HG03342 (cell line): ENCODE data around the gene RBSN.

Source experiments
- ATAC-seq: cut with Tn5 transposase; IDR thresholded peaks from one replicate; pipeline ENCODE4 v1.9.1; 2021; ENCODE audit warnings: mild to moderate bottlenecking, moderate library complexity; ENCODE audit not compliant: unreplicated experiment

The RBSN gene

DNA sequence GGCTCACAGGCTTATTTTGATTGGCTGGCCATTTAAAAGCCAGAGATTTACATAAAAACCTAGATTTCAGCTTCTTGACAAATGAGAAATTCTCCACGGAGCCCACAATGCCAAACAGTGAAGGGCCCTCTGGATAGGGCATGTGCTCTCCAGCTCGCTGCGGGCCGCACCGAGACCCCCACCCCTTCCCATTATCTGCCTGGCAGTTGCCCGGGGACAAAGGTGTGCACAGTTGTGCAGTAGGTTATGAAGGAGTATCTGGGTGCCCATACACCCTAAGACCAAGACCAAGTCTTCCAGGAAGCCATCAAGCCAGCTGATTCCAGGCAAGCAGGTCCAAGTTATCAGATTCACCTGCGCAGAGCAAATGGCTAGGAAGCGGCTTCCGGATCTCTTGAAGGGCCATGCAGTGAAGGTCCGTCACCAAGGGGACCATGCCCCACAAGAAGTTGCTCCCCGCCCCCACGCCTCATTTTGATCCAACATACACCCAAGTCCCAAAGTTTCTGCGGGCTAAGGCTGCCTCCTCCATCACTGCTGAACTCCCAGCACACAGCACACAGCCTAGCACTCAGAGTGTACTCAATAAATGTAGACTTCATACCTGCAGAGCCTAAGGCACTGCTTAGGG lies 35.2 kb downstream of the RBSN start:
- no peak for ATAC-seq

- ATAC-seq = no peak
Observed at GRCh38 chr3:15063238-15063637, 35.7 kb downstream of the RBSN start.

DNA sequence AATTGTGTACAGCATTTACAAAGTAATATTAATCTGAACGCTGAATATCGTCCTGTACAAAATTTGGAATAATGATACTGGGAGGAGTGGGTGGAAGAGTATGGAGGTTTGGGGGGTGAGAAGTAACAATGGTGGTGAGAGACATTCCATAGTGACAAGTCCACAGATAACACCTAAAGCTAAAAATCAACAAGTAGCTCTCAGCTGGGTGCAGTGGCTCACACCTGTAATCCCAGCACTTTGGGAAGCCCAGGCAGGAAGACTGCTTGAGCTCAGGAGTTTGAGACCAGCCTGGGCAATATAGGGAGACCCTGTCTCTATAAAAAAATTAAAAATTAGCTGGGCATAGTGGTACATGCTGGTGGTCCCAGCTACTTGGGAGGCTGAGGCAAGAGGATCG lies 38.9 kb downstream of the RBSN start:
- no peak for ATAC-seq

DNA sequence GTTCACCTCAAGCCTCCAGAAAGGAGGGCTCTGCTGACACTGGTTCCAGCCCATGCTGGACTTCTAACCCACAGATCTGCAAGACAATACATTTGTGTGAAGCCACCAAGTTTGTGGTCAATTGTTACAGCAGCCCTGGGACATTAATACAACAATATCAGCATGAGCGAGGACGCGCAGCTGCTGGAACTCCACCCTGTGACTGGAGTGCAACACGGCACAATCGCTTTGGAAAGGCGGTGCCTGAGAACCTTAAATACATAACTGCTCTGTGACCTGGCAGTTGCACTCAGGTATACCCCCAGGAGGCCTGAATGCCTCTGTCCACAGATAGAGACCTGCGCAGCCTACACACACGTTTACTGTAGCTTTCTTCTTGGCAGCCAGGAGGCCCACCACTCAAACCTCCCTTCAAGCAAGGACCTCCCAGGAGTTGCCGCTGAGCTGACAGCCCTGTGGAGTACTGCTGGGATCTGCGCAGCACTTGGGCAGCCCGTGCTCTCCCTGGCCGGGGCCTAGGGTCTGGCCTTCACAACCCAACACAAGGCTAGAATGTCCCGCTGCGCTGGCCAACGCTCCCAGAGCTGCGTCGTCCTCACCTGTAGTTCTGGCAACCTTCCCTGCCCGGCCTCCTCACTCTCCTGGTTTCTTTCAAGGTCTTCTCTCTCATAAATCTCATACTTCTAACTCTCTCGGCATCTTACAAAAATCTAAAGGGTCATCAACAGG lies 42.1 kb downstream of the RBSN start:
- ATAC-seq = no peak

- ATAC-seq = peak; percentile 52
Observed at GRCh38 chr3:15055019-15055557, 43.9 kb downstream of the RBSN start.

DNA sequence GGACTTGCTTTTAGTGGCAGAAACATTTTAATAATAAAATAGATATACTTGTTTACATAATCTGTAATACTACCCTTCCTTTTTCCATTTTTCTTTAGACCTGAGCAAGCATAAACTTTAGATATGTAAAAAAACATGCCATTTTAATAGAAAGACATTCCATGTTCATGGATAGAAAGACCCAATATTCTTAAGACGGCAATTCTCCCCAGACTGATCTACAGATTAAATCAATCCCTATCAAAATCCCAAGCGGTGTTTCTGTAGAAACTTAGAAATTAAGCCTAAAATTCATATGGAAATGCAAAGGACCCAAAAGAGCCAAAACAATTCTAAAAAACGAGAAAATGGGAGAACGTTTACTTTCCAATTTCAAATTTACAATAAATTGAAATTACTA lies 45.4 kb downstream of the RBSN start:
- no peak for ATAC-seq

DNA sequence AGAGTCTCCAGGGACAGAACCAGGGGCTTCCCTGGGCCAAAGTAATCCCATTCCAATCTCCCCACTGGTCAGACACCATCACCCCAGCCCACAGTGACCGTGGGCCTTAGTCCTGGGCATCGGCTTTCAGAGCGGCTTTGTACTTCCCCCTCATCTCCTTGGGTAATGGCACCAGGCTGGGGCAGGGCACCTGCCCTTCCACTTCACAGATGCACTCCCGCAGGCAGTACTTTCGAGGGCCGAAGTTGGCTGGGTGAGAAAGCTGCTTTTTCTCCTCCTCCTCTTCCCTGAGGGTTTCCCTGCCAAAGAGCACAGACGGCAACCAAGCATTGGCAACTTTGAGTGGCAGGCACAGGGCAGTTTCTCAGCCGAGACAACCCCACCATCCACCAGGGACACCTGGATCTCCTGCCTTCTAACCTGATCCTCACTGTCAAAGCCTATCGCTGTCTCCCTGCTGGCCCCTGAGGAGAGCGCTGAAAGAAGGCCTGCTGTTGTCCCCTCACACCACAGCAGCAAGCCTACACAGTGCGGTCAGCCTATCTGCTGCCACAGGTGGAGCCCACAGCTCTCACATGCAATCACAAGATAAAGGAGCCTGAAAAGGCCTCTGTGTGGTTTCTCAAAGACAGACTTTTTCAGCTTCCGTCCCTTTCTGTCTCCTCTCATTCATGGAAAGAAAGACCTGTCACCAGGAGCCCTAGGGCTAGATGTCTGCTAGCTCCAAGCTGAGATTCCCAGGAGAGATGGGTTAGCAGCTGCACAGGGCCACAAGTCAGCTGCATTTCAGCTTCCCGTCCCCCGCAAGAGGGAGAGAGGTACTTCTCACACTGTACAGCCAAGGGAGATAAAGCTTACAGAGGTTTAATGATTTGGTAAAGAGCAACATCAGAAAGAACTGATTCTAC lies 46.4 kb downstream of the RBSN start:
- no peak for ATAC-seq

DNA sequence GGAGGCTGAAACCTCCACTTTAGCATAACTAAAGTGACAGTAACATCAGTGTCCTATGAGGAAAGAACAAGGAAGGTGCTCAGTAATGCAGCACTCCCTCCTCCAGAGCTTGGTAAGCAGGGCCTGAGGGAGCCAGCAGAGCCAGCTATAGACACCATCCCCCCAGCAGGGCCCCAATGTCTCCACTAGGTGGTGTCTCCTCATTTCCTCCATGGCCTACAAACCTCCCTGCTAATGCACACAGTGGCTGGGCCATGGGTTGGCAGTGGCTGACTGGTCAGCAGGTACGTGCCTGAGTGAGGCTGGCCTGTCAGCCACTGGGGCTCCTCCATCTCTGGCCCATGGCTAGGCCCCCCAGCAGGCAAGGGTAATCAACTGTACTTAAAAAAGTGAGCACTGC lies 47.4 kb downstream of the RBSN start:
- peak; percentile 54 for ATAC-seq

DNA sequence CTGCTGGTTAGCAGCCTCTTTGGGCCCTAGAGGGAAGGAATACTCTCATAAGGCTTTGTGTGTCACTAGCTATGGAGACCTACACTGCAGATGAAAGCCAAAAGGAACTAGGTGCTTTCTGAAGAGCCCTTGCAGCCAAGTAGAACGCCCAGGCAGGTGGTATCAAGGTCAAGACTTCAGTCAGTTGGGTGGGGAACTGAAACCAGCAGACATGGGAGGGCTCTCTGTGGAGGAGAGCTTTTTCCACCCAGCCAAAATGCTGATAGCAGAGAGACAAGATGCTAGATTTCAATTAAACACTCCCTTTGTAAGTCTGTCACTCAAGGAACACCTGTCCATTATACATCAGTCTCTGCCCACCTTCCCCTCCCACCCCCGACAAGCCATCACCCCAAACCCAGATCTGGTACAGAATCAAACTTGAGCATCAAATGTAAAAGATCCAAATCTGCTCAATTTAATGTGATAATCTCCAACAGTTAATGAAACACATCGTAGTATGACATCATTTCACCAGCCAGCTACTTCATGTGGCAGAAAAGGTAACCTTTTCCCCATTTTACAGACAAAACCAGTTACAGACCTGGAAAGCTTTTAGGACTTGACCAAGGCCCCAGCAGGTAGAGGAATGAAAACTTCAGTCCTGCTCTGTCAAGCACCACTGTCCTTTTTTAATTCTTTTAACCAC lies 48.4 kb downstream of the RBSN start:
- ATAC-seq = peak; percentile 72

GRCh38 chr3:15049584-15049983 lies 49.4 kb downstream of the RBSN start:
- no peak for ATAC-seq

- ATAC-seq = no peak
Observed at GRCh38 chr3:15045667-15046066, 53.3 kb downstream of the RBSN start.

GRCh38 chr3:15044326-15044725 lies 54.6 kb downstream of the RBSN start:
- ATAC-seq = no peak

DNA sequence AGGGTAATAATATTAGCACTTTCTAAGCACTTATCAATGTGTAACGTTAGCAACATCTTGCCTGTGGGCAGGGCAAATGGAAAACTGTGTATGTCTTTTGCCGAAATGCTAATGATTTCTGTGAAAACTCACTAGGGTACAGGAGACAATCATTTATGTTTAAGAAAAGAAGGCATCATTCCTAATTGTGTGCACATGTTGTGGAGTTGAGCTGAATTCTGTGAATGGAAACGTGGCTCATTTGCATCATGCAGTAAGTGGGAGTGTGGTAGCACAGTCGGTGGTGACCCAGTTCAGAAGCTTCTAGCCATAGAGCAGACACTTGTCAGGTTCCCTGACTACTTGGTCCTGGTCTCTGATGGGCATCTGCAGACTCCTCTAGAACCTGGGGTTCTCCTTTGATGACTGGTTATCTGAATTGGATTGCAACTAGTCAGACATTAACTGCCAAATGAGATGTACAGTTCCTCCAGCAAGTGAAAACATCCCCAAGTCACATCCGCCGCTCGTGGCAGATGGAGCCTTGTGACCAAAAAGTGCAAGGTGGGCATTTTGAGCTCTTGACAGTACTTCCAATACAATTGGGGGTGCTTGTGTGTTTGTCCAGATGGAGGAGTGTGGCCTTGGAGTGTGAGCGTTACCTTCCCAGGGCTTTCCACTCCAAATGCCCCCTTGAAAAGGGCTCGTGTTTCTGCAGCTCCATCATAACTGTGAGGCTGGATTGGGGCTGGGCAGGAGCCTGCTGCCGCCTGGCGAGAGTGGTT lies 55.4 kb downstream of the RBSN start:
- no peak for ATAC-seq

DNA sequence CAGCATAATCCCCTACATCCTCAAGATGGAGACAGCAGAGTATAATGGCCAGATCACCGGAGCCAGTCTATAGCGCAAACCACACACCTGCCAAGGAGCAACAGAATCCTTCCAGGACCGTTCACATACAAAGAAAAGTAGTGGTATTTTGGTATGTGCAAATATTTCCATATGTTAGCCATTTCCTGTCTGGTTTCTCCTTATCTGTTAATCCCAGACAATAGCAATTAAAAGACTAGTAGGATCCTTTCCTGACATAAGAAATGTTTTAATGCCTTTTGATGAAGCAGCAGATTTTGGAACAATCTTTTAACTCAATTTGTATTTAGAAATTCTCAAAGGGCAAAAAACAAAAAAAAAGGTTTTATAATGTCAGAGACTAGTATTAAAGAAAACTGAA lies 56.0 kb downstream of the RBSN start:
- no peak for ATAC-seq

DNA sequence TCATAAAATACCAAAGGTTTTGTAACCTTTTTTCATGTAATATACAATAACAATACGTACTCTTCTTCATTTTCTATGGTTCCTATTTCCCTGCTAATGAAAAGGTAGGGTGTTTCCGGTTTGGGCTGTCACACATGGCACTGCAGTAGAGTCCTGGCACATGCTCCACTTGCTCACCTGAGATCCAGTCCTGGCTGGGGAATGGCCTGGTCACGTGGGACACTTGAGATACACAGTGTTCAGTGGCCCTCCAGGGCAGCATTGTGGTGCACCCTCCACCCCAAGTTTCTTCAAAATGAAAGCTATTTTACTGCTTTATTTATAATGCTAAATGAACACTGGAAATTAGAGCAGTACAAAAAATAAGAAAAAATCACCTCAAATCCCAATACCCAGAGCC lies 57.0 kb downstream of the RBSN start:
- ATAC-seq = no peak

GRCh38 chr3:15040844-15041243 lies 58.1 kb downstream of the RBSN start:
- no peak for ATAC-seq

GRCh38 chr3:15038306-15038705 lies 60.6 kb downstream of the RBSN start:
- ATAC-seq = no peak

- ATAC-seq = no peak
Observed at GRCh38 chr3:15033103-15033502, 65.8 kb downstream of the RBSN start.

DNA sequence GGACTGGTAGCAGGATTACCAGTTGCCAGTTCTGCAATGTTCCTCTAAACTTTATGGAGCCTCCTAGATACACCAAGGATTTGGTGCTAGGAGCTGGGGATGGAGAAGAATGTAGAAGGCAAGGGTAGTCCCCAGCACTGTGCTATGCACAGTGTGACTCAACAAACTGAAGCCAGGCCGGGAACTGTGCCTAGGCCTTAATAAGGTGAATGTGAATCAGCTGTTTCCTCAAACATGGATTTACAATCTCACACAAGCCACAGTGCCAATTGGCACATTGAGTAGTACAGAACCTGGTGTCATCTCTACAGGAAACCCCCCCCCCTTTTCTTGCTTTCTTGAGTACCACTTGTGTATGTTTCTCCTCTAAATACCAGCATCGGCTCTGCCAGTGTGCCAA lies 66.3 kb downstream of the RBSN start:
- no peak for ATAC-seq

GRCh38 chr3:15029625-15030024 lies 69.3 kb downstream of the RBSN start:
- no peak for ATAC-seq
